Stimulated activated effector memory CD8-positive, alpha-beta T cell treated with anti-CD3 and anti-CD28 coated beads, Interleukin-12 subunit alpha, Interleukin-12 subunit beta, amount 100 ng/mL, for 72 hours (primary cell): ENCODE results near the gene RIMS1.

ENCODE experiments used
- ATAC-seq: fragments of 150-1000 bp; cut with Tn5 transposase; 2 replicates; pipeline ENCODE4 v1.10.0; 2021
- DNase-seq, 2 donors: peaks; one replicate each; pipeline ENCODE4 v3.0.0; 2021 to 2022; ENCODE audit warnings: low spot score in 2 of 2
- H3K27ac Mint-ChIP-seq: one replicate; pipeline ENCODE4 v1.8.0; 2022; ENCODE audit warnings: mild to moderate bottlenecking, mixed read lengths
- H3K36me3 Mint-ChIP-seq: one replicate; pipeline ENCODE4 v1.8.0; 2022; ENCODE audit warnings: mild to moderate bottlenecking, mixed read lengths
- H3K4me1 Mint-ChIP-seq: one replicate; pipeline ENCODE4 v1.8.0; 2022; ENCODE audit warnings: mixed read lengths
- H3K4me3 Mint-ChIP-seq: one replicate; pipeline ENCODE4 v1.8.0; 2022; ENCODE audit warnings: mild to moderate bottlenecking, mixed read lengths
- H3K9me3 Mint-ChIP-seq: one replicate; pipeline ENCODE4 v1.8.0; 2022; ENCODE audit warnings: mixed read lengths

RIMS1 gene

GRCh38 chr6:72032086-72032485, 145.7 kb downstream of the RIMS1 start:
- Mint-ChIP-seq H3K4me3 (no peak overlapping the region), H3K9me3 (peaks cover 6% of the 10 kb centered on the region), H3K27ac (no peak overlapping the region), H3K4me1 (no peaks in the 10 kb centered on the region), H3K36me3 (no peaks in the 10 kb centered on the region)
- no peak for ATAC-seq
- DNase-seq: no peak

GRCh38 chr6:72035486-72035885, 149.1 kb downstream of the RIMS1 start:
- Mint-ChIP-seq H3K9me3 (peaks cover 3% of the 10 kb centered on the region), H3K27ac (no peak overlapping the region), H3K4me1 (no peaks in the 10 kb centered on the region), H3K36me3 (no peaks in the 10 kb centered on the region), H3K4me3 (no peak overlapping the region)
- DNase-seq: no peak
- no peak for ATAC-seq

GRCh38 chr6:72035966-72036365, 149.6 kb downstream of the RIMS1 start:
- Mint-ChIP-seq H3K9me3 (peaks cover 3% of the 10 kb centered on the region), H3K36me3 (no peaks in the 10 kb centered on the region), H3K4me3 (no peak overlapping the region), H3K4me1 (no peaks in the 10 kb centered on the region), H3K27ac (no peak overlapping the region)
- ATAC-seq (no peak), DNase-seq (no peak)

GRCh38 chr6:72037006-72037405, 150.7 kb downstream of the RIMS1 start:
- DNase-seq: no peak
- H3K4me3 Mint-ChIP-seq: no peak overlapping the region
- no peaks in the 10 kb centered on the region for H3K4me1 Mint-ChIP-seq
- ATAC-seq: no peak
- no peaks in the 10 kb centered on the region for H3K36me3 Mint-ChIP-seq
- H3K9me3 Mint-ChIP-seq: peaks cover 3% of the 10 kb centered on the region
- no peak overlapping the region for H3K27ac Mint-ChIP-seq

- H3K36me3 Mint-ChIP-seq: no peaks in the 10 kb centered on the region
- H3K4me1 Mint-ChIP-seq: no peaks in the 10 kb centered on the region
- DNase-seq: no peak
- no peaks in the 10 kb centered on the region for H3K9me3 Mint-ChIP-seq
- H3K4me3 Mint-ChIP-seq: no peak overlapping the region
- no peak for ATAC-seq
- no peak overlapping the region for H3K27ac Mint-ChIP-seq
Observed at GRCh38 chr6:72040111-72040510, 153.8 kb downstream of the RIMS1 start.

GRCh38 chr6:72042088-72042487, 155.7 kb downstream of the RIMS1 start:
- DNase-seq: no peak
- no peak overlapping the region for H3K27ac Mint-ChIP-seq
- no peaks in the 10 kb centered on the region for H3K9me3 Mint-ChIP-seq
- H3K4me1 Mint-ChIP-seq: no peaks in the 10 kb centered on the region
- no peak for ATAC-seq
- H3K36me3 Mint-ChIP-seq: no peaks in the 10 kb centered on the region
- no peak overlapping the region for H3K4me3 Mint-ChIP-seq

- no peak for DNase-seq
- H3K4me1 Mint-ChIP-seq: no peaks in the 10 kb centered on the region
- no peak for ATAC-seq
- H3K4me3 Mint-ChIP-seq: no peak overlapping the region
- H3K27ac Mint-ChIP-seq: no peak overlapping the region
- H3K9me3 Mint-ChIP-seq: peaks cover 6% of the 10 kb centered on the region
- H3K36me3 Mint-ChIP-seq: no peaks in the 10 kb centered on the region
Observed at GRCh38 chr6:72048080-72048479, 161.7 kb downstream of the RIMS1 start.

- DNase-seq: no peak
- no peak overlapping the region for H3K4me3 Mint-ChIP-seq
- H3K4me1 Mint-ChIP-seq: no peaks in the 10 kb centered on the region
- ATAC-seq: no peak
- no peak overlapping the region for H3K27ac Mint-ChIP-seq
- H3K9me3 Mint-ChIP-seq: peaks cover 6% of the 10 kb centered on the region
- H3K36me3 Mint-ChIP-seq: no peaks in the 10 kb centered on the region
Observed at GRCh38 chr6:72049376-72049775, 163.0 kb downstream of the RIMS1 start.

GRCh38 chr6:72061286-72061685, 174.9 kb downstream of the RIMS1 start:
- H3K4me3 Mint-ChIP-seq: no peak overlapping the region
- no peak for ATAC-seq
- peaks cover 5% of the 10 kb centered on the region for H3K9me3 Mint-ChIP-seq

GRCh38 chr6:72064399-72064975, 178.1 kb downstream of the RIMS1 start:
- no peak overlapping the region for H3K27ac Mint-ChIP-seq
- no peaks in the 10 kb centered on the region for H3K36me3 Mint-ChIP-seq
- no peak for DNase-seq
- no peaks in the 10 kb centered on the region for H3K4me1 Mint-ChIP-seq
- ATAC-seq: no peak
- H3K4me3 Mint-ChIP-seq: no peak overlapping the region
- peaks cover 11% of the 10 kb centered on the region for H3K9me3 Mint-ChIP-seq

More at GRCh38 chr6:72061286-72061685, 174.9 kb downstream of the RIMS1 start:
- DNase-seq: no peak
- Mint-ChIP-seq H3K4me1 (no peaks in the 10 kb centered on the region), H3K36me3 (no peaks in the 10 kb centered on the region), H3K27ac (no peak overlapping the region)

GRCh38 chr6:72078096-72078495, 191.7 kb downstream of the RIMS1 start:
- no peak for ATAC-seq
- Mint-ChIP-seq H3K36me3 (no peaks in the 10 kb centered on the region), H3K4me1 (no peaks in the 10 kb centered on the region), H3K27ac (no peak overlapping the region), H3K4me3 (no peak overlapping the region), H3K9me3 (peaks cover 7% of the 10 kb centered on the region)
- no peak for DNase-seq

- Mint-ChIP-seq H3K36me3 (no peaks in the 10 kb centered on the region), H3K27ac (no peak overlapping the region), H3K9me3 (peaks cover 7% of the 10 kb centered on the region), H3K4me3 (no peak overlapping the region), H3K4me1 (no peaks in the 10 kb centered on the region)
- DNase-seq: no peak
- ATAC-seq: no peak
Observed at GRCh38 chr6:72080260-72080941, 194.1 kb downstream of the RIMS1 start.

GRCh38 chr6:72081871-72082270, 195.5 kb downstream of the RIMS1 start:
- no peak overlapping the region for H3K27ac Mint-ChIP-seq
- no peak overlapping the region for H3K4me3 Mint-ChIP-seq
- H3K9me3 Mint-ChIP-seq: peaks cover 7% of the 10 kb centered on the region
- H3K36me3 Mint-ChIP-seq: no peaks in the 10 kb centered on the region
- H3K4me1 Mint-ChIP-seq: no peaks in the 10 kb centered on the region
- ATAC-seq (no peak), DNase-seq (no peak)

GRCh38 chr6:72083976-72084375, 197.6 kb downstream of the RIMS1 start:
- ATAC-seq (no peak), DNase-seq (no peak)
- H3K36me3 Mint-ChIP-seq: no peaks in the 10 kb centered on the region
- H3K9me3 Mint-ChIP-seq: no peaks in the 10 kb centered on the region
- no peaks in the 10 kb centered on the region for H3K4me1 Mint-ChIP-seq
- H3K4me3 Mint-ChIP-seq: no peak overlapping the region
- H3K27ac Mint-ChIP-seq: no peak overlapping the region

GRCh38 chr6:72084992-72085569, 198.7 kb downstream of the RIMS1 start:
- H3K9me3 Mint-ChIP-seq: no peaks in the 10 kb centered on the region
- H3K4me1 Mint-ChIP-seq: no peaks in the 10 kb centered on the region
- no peak for ATAC-seq
- no peaks in the 10 kb centered on the region for H3K36me3 Mint-ChIP-seq
- H3K27ac Mint-ChIP-seq: no peak overlapping the region
- DNase-seq: no peak
- H3K4me3 Mint-ChIP-seq: no peak overlapping the region

GRCh38 chr6:72094506-72094905, 208.2 kb downstream of the RIMS1 start:
- no peaks in the 10 kb centered on the region for H3K4me1 Mint-ChIP-seq
- no peaks in the 10 kb centered on the region for H3K9me3 Mint-ChIP-seq
- H3K27ac Mint-ChIP-seq: no peak overlapping the region
- no peak for DNase-seq
- no peak overlapping the region for H3K4me3 Mint-ChIP-seq
- ATAC-seq: no peak
- no peaks in the 10 kb centered on the region for H3K36me3 Mint-ChIP-seq
